Osteoblast (primary cell): ENCODE measurements around the gene SORCS3. TPM values are rescaled to one million over a fixed set of nuclear protein-coding genes. Genes with fewer than 3 reads are reported as not detected.

ENCODE experiments used
- DNase-seq: peaks from one replicate; pipeline ENCODE4 v3.0.0; 2011; ENCODE audit warnings: low spot score, mixed read lengths; ENCODE audit not compliant: insufficient read length; ENCODE audit errors: missing footprints
- H2AFZ ChIP-seq: 2 replicates; pipeline ENCODE4 v1.6.0; 2011; ENCODE audit warnings: mild to moderate bottlenecking, low read length
- H3K27ac ChIP-seq: 2 replicates; pipeline ENCODE4 v1.5.1; 2011; ENCODE audit warnings: mild to moderate bottlenecking, low read depth, low read length, moderate library complexity
- H3K27me3 ChIP-seq: 2 replicates; pipeline ENCODE4 v1.6.0; 2012; ENCODE audit warnings: mild to moderate bottlenecking, control low read depth, inconsistent platforms, low read length, moderate library complexity; ENCODE audit not compliant: insufficient read depth
- H3K36me3 ChIP-seq: 2 replicates; pipeline ENCODE4 v1.5.1; 2011; ENCODE audit warnings: mild to moderate bottlenecking, low read length, control low read depth, moderate library complexity; ENCODE audit not compliant: insufficient read depth
- H3K4me1 ChIP-seq: 2 replicates; pipeline ENCODE4 v1.5.1; 2011; ENCODE audit warnings: mild to moderate bottlenecking, low read length, control low read depth, moderate library complexity; ENCODE audit not compliant: insufficient read depth
- H3K4me2 ChIP-seq: 2 replicates; pipeline ENCODE4 v1.6.0; 2011; ENCODE audit warnings: mild to moderate bottlenecking, low read length; ENCODE audit not compliant: insufficient read depth
- H3K4me3 ChIP-seq: fragments of 200-600 bp; sonication (generic); 3 replicates; pipeline ENCODE4 v1.5.1; 2012; ENCODE audit warnings: mild to moderate bottlenecking, low read length, inconsistent platforms; ENCODE audit not compliant: insufficient read depth
- H3K79me2 ChIP-seq: 2 replicates; pipeline ENCODE4 v1.6.0; 2012; ENCODE audit warnings: mild to moderate bottlenecking, low read length, control low read depth, inconsistent platforms; ENCODE audit not compliant: insufficient read depth
- H3K9me3 ChIP-seq: 2 replicates; pipeline ENCODE4 v1.5.1; 2011; ENCODE audit warnings: low read depth, low read length, control low read depth
- H4K20me1 ChIP-seq: 2 replicates; pipeline ENCODE4 v1.6.0; 2012; ENCODE audit warnings: mild to moderate bottlenecking, low read length, control low read depth; ENCODE audit not compliant: insufficient read depth
- total RNA-seq: library from RNA; depleted of rRNA; stranded (reverse); fragments of >200 nt; gene quantifications from 2 replicates; pipeline ENCODE4 v1.2.3, GENCODE V29; 2012
- TF ChIP-seq, protein P1 (sequence below): IDR thresholded peaks from 2 replicates; pipeline ENCODE4 v1.5.1; 2011; ENCODE audit warnings: mild to moderate bottlenecking, low read depth, low read length, moderate library complexity; ENCODE audit errors: extremely low read depth

Gene SORCS3
- total RNA-seq, 1 donor: not detected

GRCh38 chr10:104892879-104893617, 252.0 kb downstream of the SORCS3 start:
- H2AFZ ChIP-seq: no peak overlapping the region
- H3K9me3 ChIP-seq: no peaks in the 10 kb centered on the region
- no peak overlapping the region for H3K4me2 ChIP-seq
- no peaks in the 10 kb centered on the region for H4K20me1 ChIP-seq
- TF ChIP-seq, protein P1, sequence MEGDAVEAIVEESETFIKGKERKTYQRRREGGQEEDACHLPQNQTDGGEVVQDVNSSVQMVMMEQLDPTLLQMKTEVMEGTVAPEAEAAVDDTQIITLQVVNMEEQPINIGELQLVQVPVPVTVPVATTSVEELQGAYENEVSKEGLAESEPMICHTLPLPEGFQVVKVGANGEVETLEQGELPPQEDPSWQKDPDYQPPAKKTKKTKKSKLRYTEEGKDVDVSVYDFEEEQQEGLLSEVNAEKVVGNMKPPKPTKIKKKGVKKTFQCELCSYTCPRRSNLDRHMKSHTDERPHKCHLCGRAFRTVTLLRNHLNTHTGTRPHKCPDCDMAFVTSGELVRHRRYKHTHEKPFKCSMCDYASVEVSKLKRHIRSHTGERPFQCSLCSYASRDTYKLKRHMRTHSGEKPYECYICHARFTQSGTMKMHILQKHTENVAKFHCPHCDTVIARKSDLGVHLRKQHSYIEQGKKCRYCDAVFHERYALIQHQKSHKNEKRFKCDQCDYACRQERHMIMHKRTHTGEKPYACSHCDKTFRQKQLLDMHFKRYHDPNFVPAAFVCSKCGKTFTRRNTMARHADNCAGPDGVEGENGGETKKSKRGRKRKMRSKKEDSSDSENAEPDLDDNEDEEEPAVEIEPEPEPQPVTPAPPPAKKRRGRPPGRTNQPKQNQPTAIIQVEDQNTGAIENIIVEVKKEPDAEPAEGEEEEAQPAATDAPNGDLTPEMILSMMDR: no peak
- no peaks in the 10 kb centered on the region for H3K4me1 ChIP-seq
- no peak overlapping the region for H3K27ac ChIP-seq
- H3K36me3 ChIP-seq: no peaks in the 10 kb centered on the region
- no peaks in the 10 kb centered on the region for H3K27me3 ChIP-seq
- H3K4me3 ChIP-seq: no peak overlapping the region
- no peak for DNase-seq
- no peaks in the 10 kb centered on the region for H3K79me2 ChIP-seq

DNA sequence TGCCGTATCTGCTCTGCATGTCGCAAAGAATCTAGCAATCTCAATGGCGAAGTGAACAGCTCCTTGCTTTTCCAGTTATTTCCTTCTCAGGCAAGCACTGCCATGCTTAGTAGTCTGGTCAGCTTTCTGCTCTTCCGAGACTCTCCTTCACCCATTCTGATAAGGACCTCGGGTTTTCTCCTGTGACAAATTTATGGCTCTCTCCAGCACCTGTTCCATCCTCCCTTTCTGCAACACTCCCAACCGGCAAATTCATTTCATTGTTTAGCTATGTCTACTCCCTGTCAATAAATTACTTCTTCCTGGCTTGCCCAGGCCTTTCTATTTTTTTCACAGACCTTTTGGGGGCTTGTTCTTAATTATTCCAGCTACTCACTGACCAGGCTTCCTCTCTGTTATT, 252.6 kb downstream of the SORCS3 start:
- Histone ChIP-seq H3K79me2 (no peaks in the 10 kb centered on the region), H3K4me1 (no peaks in the 10 kb centered on the region), H3K27ac (no peak overlapping the region), H3K4me3 (no peak overlapping the region), H2AFZ (no peak overlapping the region), H3K9me3 (no peaks in the 10 kb centered on the region), H3K27me3 (no peaks in the 10 kb centered on the region), H3K4me2 (no peak overlapping the region), H4K20me1 (no peaks in the 10 kb centered on the region), H3K36me3 (no peaks in the 10 kb centered on the region)
- no peak for DNase-seq
- TF ChIP-seq, protein P1: no peak

GRCh38 chr10:104894681-104895080, 253.6 kb downstream of the SORCS3 start:
- TF ChIP-seq, protein P1: no peak
- H3K36me3 ChIP-seq: no peaks in the 10 kb centered on the region
- no peak overlapping the region for H3K27ac ChIP-seq
- H3K27me3 ChIP-seq: no peaks in the 10 kb centered on the region
- H4K20me1 ChIP-seq: no peaks in the 10 kb centered on the region
- DNase-seq: no peak
- H3K4me3 ChIP-seq: no peak overlapping the region
- no peak overlapping the region for H2AFZ ChIP-seq
- H3K4me2 ChIP-seq: no peak overlapping the region
- no peaks in the 10 kb centered on the region for H3K4me1 ChIP-seq
- no peaks in the 10 kb centered on the region for H3K79me2 ChIP-seq
- H3K9me3 ChIP-seq: no peaks in the 10 kb centered on the region

DNA sequence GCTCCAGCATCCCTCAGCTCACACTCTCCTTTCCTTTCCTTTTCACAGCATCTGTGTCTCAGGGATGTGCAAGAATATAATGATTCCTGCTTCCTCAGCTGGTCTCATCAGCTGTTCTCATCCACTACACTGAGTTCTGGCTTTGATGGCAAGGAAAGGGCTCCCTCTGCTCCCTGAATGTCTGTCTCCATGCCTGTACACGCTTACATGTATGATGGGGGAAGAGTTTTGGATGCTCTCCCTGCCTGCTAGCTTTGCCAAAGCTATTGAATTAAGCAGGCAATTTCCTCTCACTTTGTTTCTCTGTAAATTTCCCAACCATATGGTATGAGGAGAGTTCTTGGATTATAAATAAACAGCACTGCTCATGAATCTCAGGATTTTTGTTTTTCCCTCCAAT, 254.5 kb downstream of the SORCS3 start:
- H3K9me3 ChIP-seq: no peaks in the 10 kb centered on the region
- H3K27me3 ChIP-seq: no peaks in the 10 kb centered on the region
- H3K27ac ChIP-seq: no peak overlapping the region
- no peaks in the 10 kb centered on the region for H3K36me3 ChIP-seq
- H3K4me2 ChIP-seq: no peak overlapping the region
- no peaks in the 10 kb centered on the region for H4K20me1 ChIP-seq
- no peak overlapping the region for H2AFZ ChIP-seq
- no peaks in the 10 kb centered on the region for H3K79me2 ChIP-seq
- no peak overlapping the region for H3K4me3 ChIP-seq
- H3K4me1 ChIP-seq: no peaks in the 10 kb centered on the region
- TF ChIP-seq, protein P1: no peak
- DNase-seq: no peak
